ENCODE measurements around the gene ABHD5.

DNA sequence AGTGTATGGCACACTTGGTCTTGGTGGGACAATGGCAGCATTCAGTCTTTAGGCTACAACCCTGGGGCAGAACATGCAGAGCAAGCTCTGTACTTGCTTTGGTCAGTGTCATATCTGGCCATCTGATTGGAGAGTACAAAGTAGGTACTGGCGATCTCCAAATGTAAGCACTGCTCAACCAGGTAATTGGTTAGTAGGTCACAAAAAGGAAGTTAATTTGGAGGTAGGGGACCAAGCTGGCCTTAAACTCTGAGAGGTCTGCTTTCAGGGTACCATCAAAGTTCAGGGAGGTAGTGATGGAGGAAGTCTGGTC is 3.3 kb upstream of the ABHD5 start:
- TF ChIP-seq CTCF (IDR thresholded peaks at IDR 0.05; ENCODE audit: low read depth, low read length, poor library complexity, severe bottlenecking) (no peak), EZH2phosphoT487 (IDR thresholded peaks at IDR 0.05; ENCODE audit: borderline replicate concordance, low read length) (no peak)
